Esophagus (tissue), 2 donors: ENCODE results near the gene RPS27L. TPM values are rescaled to one million over a fixed set of nuclear protein-coding genes. Genes with fewer than 3 reads are reported as not detected.

ENCODE experiments used
- H3K27ac ChIP-seq, 2 donors: one replicate each; pipeline ENCODE4 v1.5.1; 2013; ENCODE audit warnings: low read depth in 2 of 2, mild to moderate bottlenecking in 2 of 2, inconsistent platforms in 1 of 2, low read length in 1 of 2, moderate library complexity in 1 of 2
- H3K27me3 ChIP-seq, 2 donors: one replicate each; pipeline ENCODE4 v1.6.1; 2013; ENCODE audit warnings: low read length in 2 of 2, control low read depth in 1 of 2, mild to moderate bottlenecking in 1 of 2; ENCODE audit not compliant: insufficient read depth in 2 of 2, control insufficient read depth in 1 of 2
- H3K36me3 ChIP-seq, 2 donors: one replicate each; pipeline ENCODE4 v1.6.1; 2013; ENCODE audit warnings: low read length in 1 of 2; ENCODE audit not compliant: control insufficient read depth in 2 of 2, insufficient read depth in 2 of 2
- H3K4me1 ChIP-seq, 2 donors: one replicate each; pipeline ENCODE4 v1.6.1; 2013; ENCODE audit warnings: low read length in 1 of 2; ENCODE audit not compliant: control insufficient read depth in 2 of 2, insufficient read depth in 2 of 2
- H3K4me3 ChIP-seq, 2 donors: one replicate each; pipeline ENCODE4 v1.5.1; 2013; ENCODE audit warnings: low read length in 2 of 2, mild to moderate bottlenecking in 2 of 2, low read depth in 1 of 2, moderate library complexity in 1 of 2
- H3K9me3 ChIP-seq, 2 donors: one replicate each; pipeline ENCODE4 v1.6.1; 2013; ENCODE audit warnings: mild to moderate bottlenecking in 2 of 2, low read depth in 1 of 2, low read length in 1 of 2, moderate library complexity in 1 of 2; ENCODE audit not compliant: control insufficient read depth in 2 of 2, insufficient read depth in 1 of 2
- WGBS, 2 donors: extraction: QIAGEN DNeasy Blood & Tissue Kit; methylation state at CpG; one replicate each; pipeline ENCODE4 v1.1.7; 2013; 5-methylcytosine and 5-hydroxymethylcytosine counted together
- polyA plus RNA-seq, 2 donors: library from polyadenylated mRNA; stranded (reverse); fragments of 200-250 nt; gene quantifications; one replicate each; pipeline ENCODE4 v1.2.3, GENCODE V29; 2013
- donor health status: healthy with polysubstance abuse.
- donor health status: Bipolar disorder and iron deficiency.

RPS27L gene
- polyA plus RNA-seq, 2 donors: 55.1 to 59.5 TPM

- no peaks in the 10 kb centered on the region for H3K36me3 ChIP-seq
- 29 to 32% methylated on average over 10 of the region's 10 CpGs for WGBS, 2 donors
- peak overlapping the region; percentile 45 to 89 for H3K4me3 ChIP-seq
- H3K9me3 ChIP-seq: no peaks in the 10 kb centered on the region
- H3K27ac ChIP-seq: peak overlapping the region; percentile 60 to 87
- H3K4me1 ChIP-seq: peaks cover 0 to 3% of the 10 kb centered on the region in 2 donors
- H3K27me3 ChIP-seq: no peaks in the 10 kb centered on the region
These were observed 31.1 kb upstream of the RPS27L start for GRCh38 chr15:63188247-63188925.

GRCh38 chr15:63187589-63188226 is 30.4 kb upstream of the RPS27L start:
- Histone ChIP-seq H3K27ac (no peak overlapping the region), H3K4me1 (peaks cover 0 to 3% of the 10 kb centered on the region in 2 donors), H3K27me3 (no peaks in the 10 kb centered on the region), H3K9me3 (no peaks in the 10 kb centered on the region), H3K4me3 (no peak overlapping the region), H3K36me3 (no peaks in the 10 kb centered on the region)
- WGBS, 2 donors: 78 to 79% methylated on average over 5 of the region's 5 CpGs

GRCh38 chr15:63186065-63186464 is 28.8 kb upstream of the RPS27L start:
- H3K36me3 ChIP-seq: no peaks in the 10 kb centered on the region
- 21 to 52% methylated on average over 2 of the region's 2 CpGs for WGBS, 2 donors
- H3K9me3 ChIP-seq: no peaks in the 10 kb centered on the region
- H3K27ac ChIP-seq: no peak overlapping the region
- no peak overlapping the region for H3K4me3 ChIP-seq
- H3K27me3 ChIP-seq: no peaks in the 10 kb centered on the region
- H3K4me1 ChIP-seq: peaks cover 0 to 3% of the 10 kb centered on the region in 2 donors

- no peaks in the 10 kb centered on the region for H3K36me3 ChIP-seq
- 56 to 65% methylated on average over 2 of the region's 2 CpGs for WGBS, 2 donors
These were observed 27.9 kb upstream of the RPS27L start for GRCh38 chr15:63185206-63185605.

GRCh38 chr15:63181648-63182047 is 24.4 kb upstream of the RPS27L start:
- WGBS, 2 donors: 66 to 67% methylated on average over 2 of the region's 2 CpGs
- Histone ChIP-seq H3K9me3 (no peaks in the 10 kb centered on the region), H3K27me3 (no peaks in the 10 kb centered on the region), H3K27ac (no peak overlapping the region), H3K4me3 (no peak overlapping the region), H3K4me1 (peaks cover 0 to 2% of the 10 kb centered on the region in 2 donors), H3K36me3 (no peaks in the 10 kb centered on the region)

More at GRCh38 chr15:63185206-63185605, 27.9 kb upstream of the RPS27L start:
- Histone ChIP-seq H3K9me3 (no peaks in the 10 kb centered on the region), H3K4me1 (peaks cover 0 to 3% of the 10 kb centered on the region in 2 donors), H3K27ac (no peak overlapping the region), H3K27me3 (no peaks in the 10 kb centered on the region), H3K4me3 (no peak overlapping the region)

GRCh38 chr15:63180746-63181145 is 23.5 kb upstream of the RPS27L start:
- Histone ChIP-seq H3K36me3 (no peaks in the 10 kb centered on the region), H3K4me3 (no peak overlapping the region), H3K27me3 (no peaks in the 10 kb centered on the region), H3K27ac (no peak overlapping the region), H3K4me1 (peaks cover 0 to 2% of the 10 kb centered on the region in 2 donors), H3K9me3 (no peaks in the 10 kb centered on the region)
- 98 to 99% methylated on average over 2 of the region's 2 CpGs for WGBS, 2 donors

GRCh38 chr15:63178034-63178433 is 20.8 kb upstream of the RPS27L start:
- WGBS, 2 donors: 50 to 51% methylated on average over 5 of the region's 5 CpGs
- H3K4me3 ChIP-seq: no peak overlapping the region
- peaks cover 0 to 2% of the 10 kb centered on the region in 2 donors for H3K4me1 ChIP-seq
- no peaks in the 10 kb centered on the region for H3K27me3 ChIP-seq
- H3K27ac ChIP-seq: no peak overlapping the region
- no peaks in the 10 kb centered on the region for H3K36me3 ChIP-seq
- H3K9me3 ChIP-seq: no peaks in the 10 kb centered on the region

GRCh38 chr15:63176302-63176701 is 19.0 kb upstream of the RPS27L start:
- H3K27me3 ChIP-seq: no peaks in the 10 kb centered on the region
- no peak overlapping the region for H3K27ac ChIP-seq
- H3K4me3 ChIP-seq: no peak overlapping the region
- 93 to 97% methylated on average over 3 of the region's 3 CpGs for WGBS, 2 donors
- H3K9me3 ChIP-seq: no peaks in the 10 kb centered on the region
- no peaks in the 10 kb centered on the region for H3K36me3 ChIP-seq
- H3K4me1 ChIP-seq: peaks cover 0 to 2% of the 10 kb centered on the region in 2 donors

GRCh38 chr15:63172851-63173451 is 15.7 kb upstream of the RPS27L start:
- Histone ChIP-seq H3K4me1 (peaks cover 0 to under 1% of the 10 kb centered on the region in 2 donors), H3K9me3 (no peaks in the 10 kb centered on the region), H3K27ac (no peak overlapping the region), H3K36me3 (no peaks in the 10 kb centered on the region), H3K4me3 (no peak overlapping the region), H3K27me3 (no peaks in the 10 kb centered on the region)
- 61 to 81% methylated on average over 3 of the region's 3 CpGs for WGBS, 2 donors
